ENCODE measurements around the gene NUAK2.
"Not testable (repeated sequence)": the region's sequence is repeated elsewhere in the genome, so short reads cannot be mapped to it uniquely, and the experiment has no call there.

The NUAK2 gene

DNA sequence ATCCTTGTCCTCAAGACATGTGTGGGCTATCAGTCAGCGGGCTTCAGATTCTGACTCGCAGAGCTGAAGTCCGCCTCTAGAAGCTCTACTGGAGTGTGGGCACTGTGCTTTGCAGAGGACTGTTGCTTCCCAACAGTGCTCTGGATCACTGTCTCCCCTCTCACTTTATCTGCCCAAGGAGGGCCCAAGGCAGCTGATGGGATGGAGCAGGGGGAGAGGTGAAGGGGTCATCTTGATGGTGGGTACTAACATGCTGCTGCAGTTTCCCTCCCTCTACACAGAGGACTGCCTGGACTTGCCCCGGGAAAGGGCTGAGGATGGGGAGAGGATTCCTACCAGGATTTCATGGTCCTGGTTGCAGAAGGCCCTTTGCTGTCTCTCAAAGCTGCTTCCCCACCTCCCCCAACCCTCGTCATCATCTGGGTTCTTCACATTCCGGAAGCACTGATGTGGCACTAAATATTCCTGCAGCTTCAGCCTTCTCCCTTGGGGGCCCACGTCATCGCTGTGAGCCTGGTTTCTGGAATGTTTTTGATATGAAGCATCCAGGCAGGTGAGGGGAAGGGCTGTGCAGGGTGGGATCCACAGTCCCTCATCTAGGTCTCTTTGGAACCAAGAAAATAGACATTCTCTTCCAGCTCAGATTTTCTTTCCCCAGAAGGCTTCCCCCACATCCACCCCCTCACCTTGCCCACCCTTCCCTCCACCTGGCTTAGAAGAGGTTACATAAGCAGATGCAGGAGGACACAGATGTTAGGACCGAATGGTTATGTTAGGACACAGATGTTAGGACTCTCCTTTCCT is 23.2 kb downstream of the NUAK2 start:
- no peak for DNase-seq (ENCODE audit: low read depth in 1 of 2, low spot score in 1 of 2)

DNA sequence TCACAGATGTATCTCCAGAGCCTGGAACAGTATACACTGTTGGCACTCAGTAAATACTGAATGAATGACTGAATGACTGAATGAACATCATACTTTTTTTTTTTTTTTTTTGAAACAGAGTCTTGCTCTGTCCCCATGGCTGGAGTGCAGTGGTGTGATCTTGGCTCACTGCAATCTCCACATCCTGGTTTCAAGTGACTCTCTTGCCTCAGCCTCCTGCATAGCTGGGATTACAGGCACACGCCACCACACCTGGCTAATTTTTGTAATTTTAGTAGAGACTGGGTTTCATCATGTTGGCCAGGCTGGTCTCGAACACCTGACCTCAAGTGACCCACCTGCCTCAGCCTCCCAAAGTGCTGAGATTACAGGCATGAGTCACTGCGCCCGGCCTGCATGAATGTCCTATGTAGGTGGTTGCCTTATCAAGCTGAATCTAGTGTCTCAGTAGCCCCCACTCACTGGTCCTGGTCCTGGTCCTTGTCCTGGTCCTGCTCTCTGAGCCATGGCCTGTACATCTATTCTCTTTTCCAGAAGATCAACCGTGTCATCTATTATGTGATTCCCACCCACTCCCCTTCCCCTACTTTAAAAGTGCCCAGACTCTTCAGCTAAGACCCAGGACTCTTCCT is 23.9 kb downstream of the NUAK2 start:
- DNase-seq (ENCODE audit: low read depth in 1 of 2, low spot score in 1 of 2) = not testable (repeated sequence)

DNA sequence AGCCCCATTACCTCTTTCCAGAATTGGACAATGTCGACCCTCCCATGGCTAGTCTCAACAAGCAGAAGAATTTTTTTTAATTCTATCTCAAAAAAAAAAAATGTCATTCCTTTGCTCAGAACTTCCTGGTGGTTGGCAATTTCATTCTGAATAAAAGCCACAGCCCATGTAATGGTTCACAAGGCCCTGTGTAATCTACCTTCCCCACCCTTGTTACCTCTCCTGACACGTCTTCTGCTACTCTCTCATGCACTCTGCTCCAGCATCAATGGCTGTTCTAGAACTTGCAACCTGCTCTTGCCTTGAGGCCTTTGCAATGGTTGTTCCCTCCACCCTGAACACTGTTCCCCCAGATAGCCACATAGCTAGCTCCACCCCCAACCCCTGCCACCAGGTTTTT is 25.4 kb downstream of the NUAK2 start:
- DNase-seq (ENCODE audit: low read depth in 1 of 2, low spot score in 1 of 2) = no peak

DNA sequence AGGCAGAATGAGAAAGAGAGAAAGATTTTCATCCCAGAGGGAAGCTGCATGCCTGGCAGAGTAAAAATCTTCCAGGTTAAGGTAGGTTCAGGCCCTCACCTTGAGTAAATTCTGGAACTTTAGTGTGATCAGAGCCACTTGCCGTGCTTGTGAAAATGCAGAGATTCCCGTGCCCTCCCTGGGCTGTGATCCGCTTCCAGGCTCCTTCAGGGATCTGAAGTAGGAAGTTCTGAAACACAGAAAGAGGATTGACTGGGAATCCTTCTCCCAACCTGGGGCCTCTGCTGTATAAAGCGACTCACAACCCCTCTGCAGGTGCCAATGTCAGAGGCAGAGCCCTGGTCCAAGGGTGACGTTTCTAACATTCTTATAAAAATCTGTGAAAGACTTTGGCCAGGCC is 26.6 kb downstream of the NUAK2 start:
- no peak for DNase-seq (ENCODE audit: low read depth in 1 of 2, low spot score in 1 of 2)

DNA sequence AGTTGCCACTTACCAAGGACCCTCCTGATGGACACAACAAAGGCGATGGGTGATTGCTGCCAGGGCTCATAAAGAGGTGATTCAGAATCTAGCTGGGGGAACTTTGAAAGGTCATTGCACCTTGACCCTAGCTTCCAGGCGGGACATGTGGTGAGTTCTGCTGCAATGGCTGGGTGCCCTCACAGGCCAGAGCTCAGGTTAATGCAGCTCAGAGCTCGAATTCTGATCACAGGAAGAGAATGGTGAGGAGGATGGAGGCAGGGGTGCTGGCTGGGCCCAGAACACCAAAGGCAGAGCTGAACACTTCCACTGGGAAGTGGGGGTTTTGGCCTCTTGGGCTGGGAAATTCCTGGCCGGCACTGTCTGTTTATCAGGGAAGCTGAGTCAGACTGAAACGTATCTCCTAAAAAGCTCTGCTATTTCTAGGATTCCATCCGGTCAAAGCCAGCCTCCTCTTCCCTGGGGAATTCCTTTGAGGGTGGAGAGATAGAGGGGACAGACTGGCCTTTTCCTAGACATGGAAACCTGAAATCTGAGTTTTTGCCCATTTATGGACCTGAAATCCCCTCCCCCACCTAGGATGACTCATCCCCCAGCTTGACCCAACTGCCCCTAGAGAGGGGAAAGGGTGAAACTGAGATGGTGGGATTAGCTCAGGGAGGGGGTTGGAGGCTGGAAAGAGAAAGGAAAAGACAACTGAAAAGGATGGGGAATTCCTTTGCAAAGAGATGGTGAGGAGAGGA is 27.2 kb downstream of the NUAK2 start:
- DNase-seq (ENCODE audit: low read depth in 1 of 2, low spot score in 1 of 2) = no peak

DNA sequence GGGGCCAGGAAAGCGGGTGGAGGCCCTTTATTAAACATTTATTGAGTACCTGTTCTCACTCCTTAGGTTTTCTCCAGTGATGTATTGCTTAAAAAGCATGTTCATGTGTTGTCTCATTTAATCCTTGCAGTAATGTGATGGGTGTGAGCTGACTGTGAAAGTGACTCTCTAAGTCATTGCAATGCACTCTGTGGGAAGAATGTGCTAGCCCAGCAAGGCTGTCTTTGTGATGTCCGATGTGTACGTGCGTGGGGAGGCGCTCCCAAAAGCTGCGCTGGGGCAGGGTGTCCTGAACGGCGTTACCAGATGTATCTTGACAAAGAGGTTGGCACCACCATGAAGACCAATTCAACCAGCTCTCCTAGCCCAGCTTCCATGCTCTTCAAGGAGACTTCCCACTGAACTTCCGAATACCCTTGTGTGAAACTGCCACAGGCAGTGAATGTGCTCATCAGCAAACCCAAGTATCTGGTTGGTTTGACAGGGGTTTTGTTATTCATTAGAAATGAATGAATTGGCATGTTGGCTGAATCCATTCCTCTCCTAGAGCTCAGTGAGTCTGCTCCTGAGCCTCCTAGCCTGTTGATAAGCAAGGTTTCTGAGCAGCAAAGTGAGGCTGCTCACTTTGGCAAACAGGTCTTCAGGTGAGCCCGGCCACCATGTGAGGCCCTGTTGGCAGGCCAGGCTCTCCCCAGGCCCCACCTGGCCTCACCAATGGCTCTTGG is 28.0 kb downstream of the NUAK2 start:
- DNase-seq (ENCODE audit: low read depth in 1 of 2, low spot score in 1 of 2) = no peak

DNA sequence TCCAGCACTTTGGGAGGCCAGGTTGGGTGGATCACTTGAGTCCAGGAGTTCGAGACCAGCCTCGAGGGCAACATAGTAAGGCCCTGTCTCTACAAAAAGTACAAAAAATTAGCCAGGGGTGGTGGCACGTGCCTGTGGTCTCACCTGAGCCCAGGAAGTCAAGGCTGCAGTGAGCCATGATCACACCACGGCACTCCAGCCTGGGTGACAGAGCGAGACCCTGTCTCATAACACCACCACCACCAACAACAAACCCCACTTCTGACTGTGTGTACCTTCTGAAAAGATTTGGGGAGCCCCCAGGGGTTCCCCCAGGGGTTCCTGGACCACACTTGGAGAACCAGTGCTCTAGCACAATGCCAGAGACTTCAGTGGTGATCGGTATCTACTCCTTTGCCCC is 29.9 kb downstream of the NUAK2 start:
- no peak for DNase-seq (ENCODE audit: low read depth in 1 of 2, low spot score in 1 of 2)

DNA sequence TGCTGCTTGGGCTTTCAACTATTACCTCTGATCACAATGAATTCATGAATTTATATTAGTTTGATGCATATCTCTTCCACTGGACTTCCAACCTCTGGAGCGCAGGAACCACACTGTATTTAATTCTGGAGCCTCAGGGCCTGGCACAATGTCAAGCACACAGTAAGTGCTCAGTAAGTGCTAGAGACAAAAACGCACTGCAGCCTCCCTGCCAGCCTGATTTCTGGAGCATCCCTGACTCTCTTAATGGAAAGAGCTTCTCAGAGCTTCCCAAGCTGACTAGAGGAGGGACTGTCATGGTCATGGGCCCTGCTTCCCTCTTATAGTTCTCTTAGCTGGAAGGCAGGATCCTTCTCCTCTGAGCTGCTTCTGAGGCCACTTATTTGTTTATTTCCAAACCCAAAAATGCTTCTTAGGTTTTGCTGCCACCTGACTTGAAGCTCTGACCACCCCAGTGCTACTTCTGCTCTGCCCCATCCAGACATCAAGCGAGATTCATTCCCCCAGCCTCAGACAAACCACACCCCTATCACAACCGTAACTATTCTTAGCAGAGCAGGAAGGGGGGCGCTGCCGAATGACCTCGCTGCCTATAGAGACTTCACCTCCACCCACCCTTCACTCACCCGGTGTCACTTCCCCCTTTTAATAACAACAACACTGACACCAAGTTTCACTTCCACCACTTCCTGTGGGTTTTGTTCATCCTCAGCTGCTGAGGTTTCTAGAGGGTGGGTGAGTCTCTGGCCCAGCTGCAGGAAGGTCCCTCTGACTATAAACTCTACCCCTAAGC is 33.6 kb downstream of the NUAK2 start:
- DNase-seq (ENCODE audit: low read depth in 1 of 2, low spot score in 1 of 2) = peak; percentile 62 to 67

DNA sequence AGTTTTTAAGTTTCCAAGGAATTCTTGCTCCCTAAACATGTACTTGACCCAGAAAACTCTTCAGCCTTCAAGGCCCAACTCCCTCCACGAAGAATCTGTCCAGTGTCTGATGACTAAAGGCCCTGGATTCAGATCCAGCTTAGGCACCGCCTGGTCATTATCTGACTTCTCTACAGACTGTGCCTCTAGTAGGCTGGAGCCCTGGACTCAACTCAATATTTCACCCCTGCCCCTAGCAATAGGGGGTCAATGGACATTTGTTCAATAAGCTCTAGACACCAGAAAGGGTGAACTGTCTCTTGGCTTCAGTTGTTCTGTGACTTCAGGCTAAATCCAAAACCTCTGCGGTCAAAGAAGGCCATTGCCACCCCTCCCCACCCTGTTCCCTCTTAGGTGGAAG is 34.5 kb downstream of the NUAK2 start:
- DNase-seq (ENCODE audit: low read depth in 1 of 2, low spot score in 1 of 2) = no peak

DNA sequence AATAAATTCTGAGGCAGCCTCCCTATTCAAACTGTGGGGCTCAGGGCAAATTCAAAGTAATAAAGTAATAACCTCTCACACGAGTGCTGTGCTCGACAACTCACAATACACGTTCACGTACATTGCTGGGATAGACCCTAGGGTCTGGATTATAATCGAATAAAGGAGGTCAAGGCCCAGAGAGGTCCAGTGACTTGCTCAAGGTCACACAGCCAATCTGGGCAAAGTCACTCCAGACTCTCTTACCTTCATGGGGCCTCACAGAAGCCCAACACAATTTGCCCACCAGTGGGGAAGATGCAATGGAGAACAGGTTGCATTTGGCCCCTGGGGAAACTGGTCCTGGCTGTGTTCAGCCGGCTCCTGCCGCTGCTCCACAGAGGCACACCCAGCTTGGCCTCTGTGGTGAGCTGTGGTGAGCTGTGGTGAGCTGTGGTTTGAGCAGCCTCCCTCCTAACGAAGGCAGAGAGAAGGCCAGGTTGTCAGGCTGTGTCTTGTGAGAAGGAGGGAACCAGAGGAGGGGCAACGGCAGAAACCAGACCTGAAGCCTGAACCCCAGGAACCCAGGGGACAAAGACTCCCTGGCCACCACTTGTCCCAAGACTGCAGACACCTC is 35.1 kb downstream of the NUAK2 start:
- peak; percentile 30 to 45 for DNase-seq (ENCODE audit: low read depth in 1 of 2, low spot score in 1 of 2)

DNA sequence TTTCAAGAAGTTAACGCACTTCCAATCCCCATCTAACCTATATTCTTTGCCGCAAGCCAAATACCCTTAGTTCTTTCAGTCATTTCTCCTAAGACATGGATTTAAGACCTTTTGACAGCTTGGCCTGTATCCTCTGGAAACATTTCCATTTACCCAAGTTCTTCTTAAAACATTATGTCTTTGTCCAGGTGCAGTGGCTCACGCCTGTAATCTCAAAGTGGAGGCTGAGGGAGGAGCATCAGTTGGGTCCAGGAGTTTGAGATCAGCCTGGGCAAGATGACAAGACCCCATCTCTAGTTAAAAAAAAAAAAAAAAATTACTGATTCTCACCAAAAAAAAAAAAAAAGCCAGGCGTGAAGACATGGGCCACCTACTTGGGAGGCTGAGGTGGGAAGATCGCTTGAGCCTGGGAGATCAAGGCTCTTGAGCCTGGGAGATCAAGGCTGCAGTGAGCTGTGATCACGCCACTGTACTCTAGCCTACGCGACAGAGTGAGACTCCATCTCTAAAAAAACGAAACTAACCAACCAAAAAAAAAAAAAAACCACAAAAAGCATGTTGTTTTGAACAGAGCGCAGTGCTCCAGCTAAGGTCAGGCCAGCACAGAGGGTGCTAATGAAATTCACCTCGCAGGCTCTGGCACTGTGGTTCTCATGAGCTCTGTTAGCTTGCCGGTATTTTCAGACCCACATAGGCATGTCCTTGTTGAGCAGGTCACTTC is 36.0 kb downstream of the NUAK2 start:
- peak; percentile 35 to 37 for DNase-seq (ENCODE audit: low read depth in 1 of 2, low spot score in 1 of 2)

DNA sequence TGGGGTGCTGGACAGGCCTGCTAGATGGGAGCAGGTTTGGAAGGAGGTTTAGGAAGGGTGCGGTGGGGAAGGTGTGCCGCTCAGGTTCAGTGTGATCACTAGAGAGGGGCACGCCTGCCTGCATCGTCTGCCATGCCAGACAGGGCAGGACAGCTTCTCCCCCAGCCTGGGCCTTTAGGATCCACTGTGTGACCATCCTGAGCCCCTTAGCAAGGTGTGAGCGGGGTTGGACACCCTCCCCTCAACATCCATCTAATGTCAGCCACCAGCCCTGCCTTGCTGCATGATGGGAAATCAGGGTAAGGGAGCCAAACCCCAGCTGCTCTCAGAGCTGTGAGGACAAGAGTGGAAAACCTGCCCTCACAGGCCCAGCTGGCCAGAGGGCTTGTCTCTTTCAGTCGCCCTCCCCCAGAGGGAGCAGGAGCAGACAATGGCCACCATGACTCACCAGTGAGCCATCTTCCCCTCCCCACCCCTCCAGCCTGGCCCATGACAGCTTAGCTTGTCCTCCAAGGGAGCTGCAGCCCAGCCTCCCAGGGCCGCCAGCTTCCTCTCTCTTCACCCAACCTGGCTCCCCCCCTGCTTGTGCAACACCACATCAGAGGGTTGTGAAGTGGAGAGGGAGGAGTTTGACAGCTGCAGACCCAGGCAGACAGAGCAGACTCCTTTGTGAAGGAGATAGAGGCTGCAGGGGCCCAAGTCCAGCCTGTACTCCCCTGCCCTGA is 37.0 kb downstream of the NUAK2 start:
- peak; percentile 78 to 85 for DNase-seq (ENCODE audit: low read depth in 1 of 2, low spot score in 1 of 2)

DNA sequence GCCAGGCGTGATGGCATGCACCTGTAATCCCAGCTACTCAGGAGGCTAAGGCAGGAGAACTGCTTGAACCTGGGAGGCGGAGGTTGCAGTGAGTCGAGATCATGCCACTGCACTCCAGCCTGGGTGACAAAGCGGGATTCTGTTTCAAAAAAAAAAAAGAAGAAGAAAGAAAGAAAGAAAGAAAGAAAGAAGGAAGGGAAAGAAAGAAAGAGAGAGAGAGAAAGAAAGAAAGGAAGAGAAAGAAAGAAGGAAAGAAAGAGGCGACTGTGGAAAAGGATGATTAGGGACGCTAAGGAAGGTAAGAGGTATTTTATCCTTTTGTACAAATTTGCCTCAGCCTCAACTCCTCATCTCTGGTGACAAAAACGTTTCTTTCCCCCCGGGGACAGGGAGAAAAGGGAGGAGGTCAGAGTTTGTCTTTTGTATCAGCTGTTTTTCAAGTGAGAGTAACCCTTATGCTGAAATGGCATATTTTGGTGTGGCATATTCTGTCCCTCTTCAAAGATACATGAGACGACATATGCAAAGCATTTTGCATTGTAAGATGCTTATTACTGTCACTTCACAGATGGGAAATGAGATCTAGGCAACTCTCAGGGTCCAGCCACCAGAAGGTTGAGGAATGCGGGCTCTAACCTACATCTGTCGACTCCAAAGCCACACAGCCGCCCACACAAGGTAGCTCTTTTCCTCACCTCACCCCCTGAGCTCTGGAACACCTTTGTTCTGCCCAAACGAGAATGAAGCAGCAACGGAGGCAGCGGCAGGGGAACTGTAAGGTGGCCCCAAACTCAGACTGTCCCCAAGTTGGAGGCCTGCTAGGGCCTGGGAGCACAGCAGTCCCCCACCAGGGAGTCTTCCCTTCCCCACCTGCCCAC is 38.0 kb downstream of the NUAK2 start:
- no peak for DNase-seq (ENCODE audit: low read depth in 1 of 2, low spot score in 1 of 2)

DNA sequence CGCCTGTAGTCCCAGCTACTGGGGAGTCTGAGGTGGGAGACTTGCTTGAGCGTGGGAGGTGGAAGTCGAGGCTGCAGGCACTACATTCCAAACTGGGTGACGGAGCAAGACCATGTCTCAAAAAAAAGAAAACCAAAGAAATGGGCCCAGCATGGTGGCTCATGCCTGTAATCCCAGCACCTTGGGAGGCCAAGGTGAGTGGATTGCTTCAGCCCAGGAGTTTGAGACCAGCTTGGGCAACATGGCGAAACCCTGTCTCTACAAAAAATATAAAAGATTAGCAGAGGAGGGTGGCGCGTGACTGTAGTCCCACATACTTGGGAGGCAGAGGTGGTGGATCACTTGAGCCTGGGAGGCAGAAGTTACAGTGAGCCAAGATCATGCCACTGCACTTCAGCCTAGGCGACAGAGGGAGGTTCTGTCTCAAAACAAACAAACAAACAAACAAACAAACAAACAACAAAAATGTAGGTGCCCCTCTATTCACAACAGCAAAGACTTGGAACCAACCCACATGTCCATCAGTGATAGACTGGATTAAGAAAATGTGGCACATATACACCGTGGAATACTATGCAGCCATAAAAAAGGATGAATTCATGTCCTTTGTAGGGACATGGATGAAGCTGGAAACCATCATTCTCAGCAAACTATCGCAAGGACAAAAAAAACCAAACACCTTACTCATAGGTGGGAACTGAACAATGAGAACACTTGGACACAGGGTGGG is 40.7 kb downstream of the NUAK2 start:
- DNase-seq (ENCODE audit: low read depth in 1 of 2, low spot score in 1 of 2) = not testable (repeated sequence)

DNA sequence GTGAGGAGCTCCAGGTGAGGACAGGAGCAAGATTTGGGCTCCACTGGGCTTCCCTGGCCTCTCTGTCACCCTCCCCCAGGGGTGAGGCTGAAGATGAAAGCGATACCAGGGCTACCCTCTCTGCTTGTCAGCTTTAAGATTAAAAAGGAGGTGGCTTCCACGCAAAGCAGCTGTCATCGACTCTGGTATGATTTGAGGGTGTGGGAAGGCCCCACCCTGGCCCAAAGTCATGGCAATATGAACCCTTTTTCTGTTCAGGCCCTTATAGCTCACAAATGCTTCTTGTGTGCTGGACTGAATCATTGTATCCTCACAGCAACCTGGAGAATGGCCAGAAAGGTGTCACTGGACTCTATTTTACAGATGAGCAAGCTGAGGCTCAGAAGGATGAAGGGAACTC is 41.6 kb downstream of the NUAK2 start:
- DNase-seq (ENCODE audit: low read depth in 1 of 2, low spot score in 1 of 2) = no peak

DNA sequence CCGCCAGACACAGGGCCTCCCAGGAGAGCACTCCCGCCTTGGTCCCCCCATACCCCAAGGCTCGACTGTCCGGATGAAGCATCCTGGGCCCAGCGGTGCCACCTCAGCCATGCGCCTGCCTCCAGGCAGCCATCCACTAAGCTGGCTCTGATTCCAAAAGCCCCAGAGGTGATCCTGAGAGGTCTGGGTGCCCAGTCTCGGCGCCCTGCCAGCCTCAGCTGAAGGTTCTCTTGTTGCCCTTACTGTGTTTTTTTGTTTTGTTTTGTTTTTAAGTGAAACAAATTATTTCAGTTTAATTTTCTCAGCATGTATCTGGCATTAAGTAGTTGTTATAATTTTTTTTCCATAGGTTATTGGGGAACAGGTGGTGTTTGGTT is 44.9 kb downstream of the NUAK2 start:
- no peak for DNase-seq (ENCODE audit: low read depth in 1 of 2, low spot score in 1 of 2)

DNA sequence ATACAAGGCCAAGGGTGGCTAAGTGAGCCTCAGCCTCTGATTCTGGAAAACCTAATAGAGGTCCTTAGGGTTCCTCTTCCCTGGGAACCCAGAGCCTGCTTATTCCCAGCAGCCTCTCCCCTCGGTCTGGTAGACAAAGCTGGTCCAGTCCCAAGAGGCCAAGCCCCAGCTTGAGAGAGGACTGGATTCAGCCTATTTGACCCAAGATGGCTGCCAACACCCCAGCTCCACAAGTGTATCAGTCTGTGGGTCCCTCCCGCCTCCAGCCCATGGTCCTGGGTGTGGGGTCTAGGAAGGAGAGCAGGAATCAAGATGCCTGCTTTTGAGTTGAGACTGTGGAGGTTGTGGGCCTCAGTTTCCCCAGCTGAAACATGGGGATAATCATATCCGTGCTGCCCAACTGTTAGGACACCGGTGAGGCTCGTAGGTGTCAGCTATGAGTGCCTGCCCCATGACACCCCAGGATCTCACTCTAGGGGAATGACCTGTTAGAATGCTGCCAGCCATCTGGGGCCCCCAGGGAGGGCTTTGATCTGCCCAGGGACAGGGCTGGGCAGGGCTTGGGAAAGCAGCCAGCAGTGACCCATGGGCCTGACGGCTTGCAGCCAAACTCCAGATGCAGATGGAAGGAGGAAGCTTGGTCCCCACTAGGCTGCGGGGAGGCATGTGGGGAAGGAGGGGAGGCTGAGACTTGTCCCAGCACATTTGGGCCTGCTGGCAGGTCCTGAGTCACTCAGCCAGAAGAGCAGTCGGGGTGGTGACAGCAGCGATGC is 45.4 kb downstream of the NUAK2 start:
- DNase-seq (ENCODE audit: low read depth in 1 of 2, low spot score in 1 of 2) = no peak
